ENCODE measurements around the gene DPP6.

The DPP6 gene

DNA sequence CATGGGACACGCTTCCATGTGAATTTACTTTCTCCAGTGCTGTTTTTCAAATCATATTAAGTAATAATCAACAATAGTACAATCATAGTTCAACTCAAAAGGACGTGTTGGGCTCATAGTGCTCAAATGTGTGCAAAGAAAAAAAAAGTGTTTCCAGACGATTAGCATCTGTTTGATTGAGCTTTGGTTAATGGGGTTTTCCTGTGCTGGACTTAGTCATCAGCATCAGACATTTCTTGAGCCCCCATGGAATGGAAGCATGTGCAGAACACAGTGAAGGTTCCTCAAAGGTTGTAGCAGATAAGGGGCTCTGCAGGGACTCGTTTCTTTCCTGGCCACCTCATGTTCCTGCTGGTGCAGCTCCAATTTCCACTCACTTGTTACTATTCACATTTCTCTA lies 716.8 kb downstream of the DPP6 start:
- no peak for DNase-seq (ENCODE audit: low spot score)

DNA sequence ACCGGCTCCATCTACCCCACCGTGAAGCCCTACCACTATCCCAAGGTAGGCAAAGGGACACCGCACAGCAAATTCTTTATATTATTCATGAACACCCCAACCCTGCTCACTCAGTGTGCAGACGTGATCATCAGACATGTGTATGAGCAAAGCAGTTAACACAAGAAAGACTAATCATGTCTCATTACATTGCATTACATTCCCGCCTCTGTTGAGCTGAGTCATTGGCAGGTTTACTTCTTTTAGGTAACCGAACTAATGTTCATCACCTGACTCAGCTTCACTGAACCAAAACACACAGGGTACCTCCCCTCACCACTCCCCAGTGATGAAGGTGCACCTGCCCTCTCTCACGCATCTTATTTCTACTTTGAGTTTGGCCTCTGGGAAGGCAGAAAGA lies 717.3 kb downstream of the DPP6 start:
- no peak for DNase-seq (ENCODE audit: low spot score)

GRCh38 chr7:154770361-154770760 lies 718.2 kb downstream of the DPP6 start:
- DNase-seq (ENCODE audit: low spot score): no peak

GRCh38 chr7:154770962-154771361 lies 718.8 kb downstream of the DPP6 start:
- DNase-seq (ENCODE audit: low spot score): no peak

DNA sequence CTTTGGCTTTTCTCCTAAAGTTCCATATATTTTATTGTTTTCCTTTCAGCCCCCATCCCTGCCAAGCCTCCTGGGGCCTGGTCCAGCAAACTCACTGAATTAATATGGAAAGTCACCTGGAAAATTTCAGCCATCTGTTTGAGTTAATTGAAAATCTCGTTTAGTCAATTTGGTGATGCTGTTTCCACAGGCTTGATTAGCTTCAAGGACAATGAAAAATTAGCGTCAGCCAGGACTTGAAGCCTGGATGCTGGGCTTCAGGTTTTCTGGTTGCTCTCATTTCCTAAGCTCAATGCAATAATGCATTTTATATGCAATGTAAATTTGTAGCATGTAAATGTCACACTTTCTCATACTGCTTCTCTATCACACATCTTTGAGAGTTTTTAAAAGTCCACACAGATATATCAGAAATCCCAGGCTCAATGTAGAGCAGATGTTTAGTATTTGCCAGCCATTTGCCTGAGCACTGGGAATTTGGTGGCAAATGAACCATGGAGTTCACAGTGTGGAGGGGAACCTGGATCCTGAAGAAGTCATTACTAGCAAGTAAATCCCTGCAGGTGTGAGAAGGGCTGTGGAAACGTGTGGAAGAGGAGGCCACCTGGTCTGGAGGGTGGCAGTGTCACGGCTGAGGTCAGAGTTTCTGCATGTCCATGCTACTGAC lies 722.2 kb downstream of the DPP6 start:
- DNase-seq (ENCODE audit: low spot score): no peak

DNA sequence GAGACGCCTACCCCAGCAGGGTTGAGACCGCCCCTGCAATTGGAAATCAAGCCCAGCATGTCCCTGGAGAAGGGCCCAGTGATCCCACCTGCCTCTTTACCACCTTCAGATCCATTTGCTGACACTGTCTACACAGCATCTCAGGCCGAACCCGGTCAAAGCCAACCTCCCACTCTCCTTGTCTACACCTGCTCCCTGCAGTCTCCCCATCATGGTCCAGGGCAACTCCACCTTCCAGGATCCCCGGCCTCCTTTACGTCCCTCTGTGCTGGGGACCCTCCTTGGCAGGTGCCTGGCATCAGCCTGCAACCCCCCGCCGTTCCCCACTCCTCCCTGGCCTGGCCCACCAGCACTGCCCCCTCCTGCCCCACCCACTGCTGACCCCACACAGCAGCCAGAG lies 723.5 kb downstream of the DPP6 start:
- no peak for DNase-seq (ENCODE audit: low spot score)

DNA sequence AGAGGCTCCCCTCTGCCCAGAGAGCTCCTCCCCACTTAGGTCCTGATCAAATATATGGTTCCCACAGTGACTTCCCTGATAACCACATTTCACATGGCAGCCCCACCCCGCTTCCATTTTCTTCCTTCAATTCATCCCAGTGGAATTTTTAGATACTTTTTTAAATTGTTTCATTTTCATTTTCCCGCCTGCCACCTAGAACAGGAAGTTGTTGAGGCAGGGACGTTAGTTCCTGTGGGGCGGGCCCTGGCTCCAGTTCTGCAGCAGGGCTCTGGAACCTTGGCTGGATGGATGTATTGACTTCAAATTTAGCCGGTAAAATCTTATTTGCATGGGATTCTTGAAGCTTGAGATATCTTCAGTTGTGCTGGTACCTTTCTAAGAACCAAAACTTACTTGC lies 724.2 kb downstream of the DPP6 start:
- no peak for DNase-seq (ENCODE audit: low spot score)

DNA sequence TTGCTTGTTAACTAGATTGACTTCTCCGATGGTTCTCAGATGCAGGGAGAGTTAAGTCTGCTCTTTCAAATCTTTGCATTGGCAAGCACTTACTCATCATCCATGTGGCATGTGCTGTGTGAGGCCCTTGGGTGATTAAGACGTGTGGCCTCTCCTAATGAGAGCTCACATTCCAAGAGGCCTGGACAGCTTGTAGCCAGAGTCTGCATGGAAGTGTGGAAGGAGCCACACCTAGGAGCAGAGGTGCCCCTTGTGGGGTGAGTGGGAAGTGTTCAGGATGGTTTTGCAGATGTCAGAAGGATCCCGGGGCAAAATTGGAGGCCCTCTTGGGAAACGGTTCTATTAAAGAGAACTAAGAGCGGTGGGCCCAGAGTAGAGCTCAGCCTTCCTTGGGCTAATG lies 724.8 kb downstream of the DPP6 start:
- no peak for DNase-seq (ENCODE audit: low spot score)

- no peak for DNase-seq (ENCODE audit: low spot score)
Observed at GRCh38 chr7:154777489-154777888, 725.3 kb downstream of the DPP6 start.

DNA sequence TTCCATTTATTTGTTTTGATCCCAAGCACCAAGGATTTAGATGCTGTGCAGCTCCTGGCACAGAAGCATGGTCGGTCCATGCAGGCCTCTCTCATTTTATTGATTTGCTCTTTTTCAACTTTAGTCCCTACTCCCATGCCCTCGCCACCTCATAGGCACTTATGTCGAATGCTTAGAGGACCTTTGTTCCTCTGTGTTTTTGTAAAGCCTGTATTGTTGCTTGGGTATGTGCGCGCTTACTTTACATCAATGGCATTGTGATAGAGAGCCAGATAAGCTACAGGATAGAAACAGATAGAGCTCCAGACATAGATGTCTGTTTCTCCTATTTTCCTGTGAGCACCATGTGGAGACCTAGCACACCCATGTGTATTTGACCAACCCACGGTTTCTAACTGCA lies 725.7 kb downstream of the DPP6 start:
- DNase-seq (ENCODE audit: low spot score): no peak

DNA sequence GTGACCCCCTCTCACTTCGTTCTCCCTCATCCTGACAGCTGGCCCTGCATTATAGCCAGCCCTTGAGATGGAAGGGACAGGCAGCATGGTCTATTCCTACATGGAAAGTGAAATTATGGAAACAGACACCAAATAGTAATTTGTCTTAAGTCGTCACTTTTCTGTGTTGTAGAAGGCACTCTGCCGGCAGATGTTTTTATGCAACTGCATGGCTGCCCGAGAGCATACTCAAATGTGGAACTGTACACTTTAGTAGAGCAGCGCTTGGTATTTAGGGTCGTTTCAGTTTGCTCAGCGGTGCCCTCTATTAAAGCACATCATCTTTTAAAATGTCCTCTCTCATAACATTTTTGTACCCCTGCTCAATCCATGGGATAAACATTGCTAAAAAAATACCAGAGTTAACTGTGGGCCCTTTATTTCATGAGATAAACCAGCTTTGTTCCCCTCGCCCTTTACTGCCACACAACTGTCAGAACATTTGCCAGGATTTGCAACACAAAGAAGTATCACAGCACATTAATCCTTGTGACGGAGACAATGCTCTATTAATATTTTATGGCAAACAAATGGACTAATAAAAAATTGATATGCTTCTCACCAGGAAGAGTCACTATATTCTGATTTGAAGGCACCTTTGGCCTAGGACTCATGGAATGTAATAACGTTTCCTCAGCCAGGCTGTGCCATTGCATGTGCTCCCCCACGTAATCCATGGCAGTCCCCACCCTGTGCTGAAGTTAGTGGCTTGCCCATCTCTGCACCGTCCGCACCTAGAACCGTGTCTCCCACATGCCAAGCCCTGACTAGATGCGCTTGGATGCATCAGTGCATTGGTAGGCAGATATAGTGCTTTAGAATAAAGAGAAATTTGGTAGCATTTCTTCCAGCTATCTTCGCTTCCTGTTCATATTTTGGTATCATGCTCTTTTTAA lies 729.4 kb downstream of the DPP6 start:
- DNase-seq (ENCODE audit: low spot score): no peak

- DNase-seq (ENCODE audit: low spot score): no peak
Observed at GRCh38 chr7:154783281-154783909, 731.2 kb downstream of the DPP6 start.

- no peak for DNase-seq (ENCODE audit: low spot score)
Observed at GRCh38 chr7:154785898-154786297, 733.7 kb downstream of the DPP6 start.

GRCh38 chr7:154789404-154789803 lies 737.2 kb downstream of the DPP6 start:
- no peak for DNase-seq (ENCODE audit: low spot score)

- no peak for DNase-seq (ENCODE audit: low spot score)
Observed at GRCh38 chr7:154791611-154792010, 739.4 kb downstream of the DPP6 start.

DNA sequence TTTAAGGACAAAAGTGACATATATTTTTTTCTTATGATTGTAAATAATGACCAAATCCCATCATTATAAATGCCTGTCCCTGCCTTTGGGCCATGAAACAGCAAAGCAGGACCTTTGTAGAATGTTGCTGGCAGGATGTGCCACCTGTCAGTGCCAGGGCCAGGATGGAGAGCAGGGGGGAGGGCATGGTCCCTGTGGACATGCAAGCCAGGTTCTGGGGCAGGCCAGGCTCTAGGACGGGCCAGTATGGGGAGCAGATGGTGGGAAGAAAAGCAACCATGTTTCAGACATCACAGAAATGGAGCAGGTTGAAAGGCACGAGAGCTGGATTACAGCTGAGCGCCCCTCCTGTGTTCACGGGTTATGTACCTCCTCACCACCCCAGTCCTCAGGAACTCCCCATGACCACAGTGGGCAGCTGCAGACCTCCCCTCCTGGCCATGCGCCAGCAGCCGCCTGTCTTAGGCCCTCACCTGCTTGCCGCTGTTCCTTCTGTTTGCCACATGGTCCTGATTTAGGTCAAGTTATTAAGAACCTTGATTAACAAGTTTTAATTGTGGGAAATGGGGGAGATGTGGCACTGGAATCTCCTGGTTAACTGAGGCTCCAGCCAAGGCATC lies 740.3 kb downstream of the DPP6 start:
- no peak for DNase-seq (ENCODE audit: low spot score)

GRCh38 chr7:154794147-154794780 lies 742.1 kb downstream of the DPP6 start:
- peak; percentile 28 for DNase-seq (ENCODE audit: low spot score)

DNA sequence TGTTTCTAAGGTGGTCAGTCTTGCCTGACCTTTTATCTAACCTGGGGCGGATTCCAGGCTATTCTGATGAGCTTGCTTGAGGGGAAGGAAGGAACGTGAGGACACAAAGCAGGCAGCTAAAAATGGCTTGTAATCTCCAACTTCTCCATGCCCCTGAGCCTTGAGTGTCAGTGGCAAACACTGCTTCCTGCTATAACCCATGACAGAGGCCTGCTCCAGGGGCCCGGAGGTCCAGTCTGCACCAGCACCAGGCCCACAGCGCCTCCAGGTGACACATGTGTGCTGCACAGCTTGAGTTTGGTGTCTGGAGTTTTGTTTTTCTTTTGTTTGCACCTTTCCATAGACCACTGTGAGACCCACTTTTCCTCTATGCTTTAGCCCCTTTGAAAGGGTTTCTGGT lies 742.8 kb downstream of the DPP6 start:
- no peak for DNase-seq (ENCODE audit: low spot score)

GRCh38 chr7:154795437-154795836 lies 743.2 kb downstream of the DPP6 start:
- DNase-seq (ENCODE audit: low spot score): no peak

DNA sequence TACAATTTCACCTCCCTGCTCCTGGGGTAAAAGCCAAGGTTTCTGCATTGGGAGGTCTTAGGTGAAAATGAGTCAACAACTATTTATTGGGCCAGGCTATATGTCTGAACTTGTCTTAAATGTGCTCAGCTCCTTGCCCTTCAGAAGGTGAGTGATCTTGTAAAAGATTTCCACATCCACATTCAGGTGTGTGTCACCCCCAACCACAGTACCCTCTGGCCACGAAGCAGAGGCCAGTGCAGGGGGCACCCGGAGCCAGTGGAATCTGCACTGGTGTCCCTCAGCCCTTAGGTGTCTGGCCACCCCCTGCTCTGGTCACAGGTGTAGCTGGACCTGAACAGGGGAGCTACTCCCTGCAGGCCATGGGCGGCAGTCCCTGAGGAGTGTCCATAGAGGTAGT lies 752.3 kb downstream of the DPP6 start:
- DNase-seq (ENCODE audit: low spot score): no peak

DNA sequence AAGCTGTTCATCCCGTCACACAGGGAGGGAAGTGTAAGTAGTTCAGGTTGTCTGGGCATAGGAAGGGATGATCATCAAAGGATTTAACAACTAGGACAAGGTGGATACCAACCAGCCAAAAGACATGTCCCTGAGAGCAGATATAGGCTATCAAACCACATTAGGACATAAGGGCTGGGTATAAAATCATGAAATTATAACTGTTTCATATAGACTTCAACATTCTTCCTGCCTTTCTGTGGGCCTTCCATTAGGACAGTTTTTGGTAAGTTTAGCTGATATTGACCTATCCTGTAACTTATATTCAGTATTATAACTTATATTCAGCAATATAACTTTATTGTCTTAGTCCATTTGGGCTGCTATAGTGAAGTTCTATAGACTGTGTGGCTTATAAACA lies 759.8 kb downstream of the DPP6 start:
- no peak for DNase-seq (ENCODE audit: low spot score)

GRCh38 chr7:154817224-154817896 lies 765.2 kb downstream of the DPP6 start:
- no peak for DNase-seq (ENCODE audit: low spot score)

All from activated CD4-positive, alpha-beta T cell treated with anti-CD3 and anti-CD28 coated beads, Interleukin-2, Interleukin-4, amounts not matched to agents 100 ng/mL and 50 ng/mL, durations not matched to agents 16 hours and 8 hours (primary cell).